HG03103 (cell line): ENCODE results near the gene HIVEP1.
"Not testable (repeated sequence)": the region's sequence is repeated elsewhere in the genome, so short reads cannot be mapped to it uniquely, and the experiment has no call there.

Source experiments
- ATAC-seq: cut with Tn5 transposase; IDR thresholded peaks from one replicate; pipeline ENCODE4 v1.9.1; 2021; ENCODE audit warnings: low read depth; ENCODE audit not compliant: unreplicated experiment

Gene HIVEP1

GRCh38 chr6:12173181-12173580 lies 161.1 kb downstream of the HIVEP1 start:
- no peak for ATAC-seq

GRCh38 chr6:12173661-12174060 lies 161.5 kb downstream of the HIVEP1 start:
- no peak for ATAC-seq

- no peak for ATAC-seq
Measured at GRCh38 chr6:12174878-12175277, 162.8 kb downstream of the HIVEP1 start.

- ATAC-seq: no peak
Measured at GRCh38 chr6:12175626-12176025, 163.5 kb downstream of the HIVEP1 start.

- ATAC-seq: not testable (repeated sequence)
Measured at GRCh38 chr6:12176782-12177181, 164.7 kb downstream of the HIVEP1 start.

GRCh38 chr6:12178521-12178920 lies 166.4 kb downstream of the HIVEP1 start:
- no peak for ATAC-seq

GRCh38 chr6:12181481-12181880 lies 169.4 kb downstream of the HIVEP1 start:
- ATAC-seq: no peak

- ATAC-seq: no peak
Measured at GRCh38 chr6:12182676-12183075, 170.6 kb downstream of the HIVEP1 start.

- ATAC-seq: no peak
Measured at GRCh38 chr6:12185081-12185673, 173.1 kb downstream of the HIVEP1 start.

- no peak for ATAC-seq
Measured at GRCh38 chr6:12186528-12186927, 174.4 kb downstream of the HIVEP1 start.

GRCh38 chr6:12189150-12189549 lies 177.0 kb downstream of the HIVEP1 start:
- ATAC-seq: no peak

GRCh38 chr6:12189661-12190060 lies 177.5 kb downstream of the HIVEP1 start:
- no peak for ATAC-seq

- ATAC-seq: no peak
Measured at GRCh38 chr6:12190252-12190651, 178.1 kb downstream of the HIVEP1 start.

- no peak for ATAC-seq
Measured at GRCh38 chr6:12196326-12196936, 184.3 kb downstream of the HIVEP1 start.

- no peak for ATAC-seq
Measured at GRCh38 chr6:12198851-12199250, 186.7 kb downstream of the HIVEP1 start.

- ATAC-seq: no peak
Measured at GRCh38 chr6:12200015-12200564, 188.0 kb downstream of the HIVEP1 start.

GRCh38 chr6:12200761-12201160 lies 188.6 kb downstream of the HIVEP1 start:
- ATAC-seq: no peak

GRCh38 chr6:12203001-12203400 lies 190.9 kb downstream of the HIVEP1 start:
- no peak for ATAC-seq

- no peak for ATAC-seq
Measured at GRCh38 chr6:12208190-12208589, 196.1 kb downstream of the HIVEP1 start.

- ATAC-seq: no peak
Measured at GRCh38 chr6:12208673-12209072, 196.6 kb downstream of the HIVEP1 start.
